Gastroesophageal sphincter (tissue), 4 donors: ENCODE results near the gene CHFR. TPM values are rescaled to one million over a fixed set of nuclear protein-coding genes. Genes with fewer than 3 reads are reported as not detected.
A peak's percentile ranks its signal among the peaks of the same experiment; 100 is the strongest.
"Not testable (repeated sequence)": the region's sequence is repeated elsewhere in the genome, so short reads cannot be mapped to it uniquely, and the experiment has no call there.

Experiments
- ATAC-seq: fragments of 150-250 bp; one replicate; pipeline ENCODE4 v1.9.1; 2016; ENCODE audit warnings: mild to moderate bottlenecking, moderate library complexity
- H3K27ac ChIP-seq, 4 donors: fragments of 200-600 bp; sonication (generic) in 3 of 4; 1 replicate in 3 of 4; 2 replicates in 1 of 4; pipeline ENCODE4 v1.5.1; 2016 to 2019
- H3K27me3 ChIP-seq: fragments of 200-600 bp; sonication (generic); one replicate; pipeline ENCODE4 v1.5.1; 2019
- H3K36me3 ChIP-seq, 2 donors: fragments of 200-600 bp; sonication (generic); one replicate each; pipeline ENCODE4 v1.5.1; 2019; ENCODE audit warnings: control low read depth in 1 of 2
- H3K4me1 ChIP-seq, 3 donors: fragments of 200-600 bp; sonication (generic); 1 replicate in 2 of 3; 2 replicates in 1 of 3; pipeline ENCODE4 v1.5.1; 2016 to 2019; ENCODE audit warnings: control low read depth in 2 of 3
- H3K4me3 ChIP-seq, 2 donors: fragments of 200-600 bp; sonication (generic); one replicate each; pipeline ENCODE4 v1.5.1; 2019; ENCODE audit warnings: mild to moderate bottlenecking in 1 of 2, moderate library complexity in 1 of 2
- H3K9me3 ChIP-seq, 3 donors: fragments of 200-600 bp; sonication (generic); one replicate each; pipeline ENCODE4 v1.5.1; 2017 to 2019; ENCODE audit warnings: control low read depth in 2 of 3
- EP300 ChIP-seq: sonication (generic); formaldehyde crosslinking; IDR thresholded peaks from one replicate; pipeline ENCODE4 v1.6.1; 2017; ENCODE audit warnings: antibody characterized with exemption, mild to moderate bottlenecking
- POLR2A ChIP-seq, 2 donors: fragments of 450-650 bp; IDR thresholded peaks; one replicate each; pipeline ENCODE4 v1.6.1; 2017; ENCODE audit warnings: antibody characterized with exemption in 2 of 2, mild to moderate bottlenecking in 2 of 2, moderate library complexity in 1 of 2
- POLR2AphosphoS5 ChIP-seq: sonication (generic); formaldehyde crosslinking; IDR thresholded peaks from one replicate; pipeline ENCODE4 v1.6.1; 2017; ENCODE audit warnings: antibody characterized with exemption
- WGBS, 2 donors: methylation state at CpG; one replicate each; pipeline ENCODE4 v1.1.5; 2018; ENCODE audit warnings: low coverage in 1 of 2; 5-methylcytosine and 5-hydroxymethylcytosine counted together
- total RNA-seq, 4 donors: library from RNA; depleted of rRNA; stranded (reverse); fragments of >200 nt; gene quantifications; one replicate each; pipeline ENCODE4 v1.1.0, GENCODE V29; 2016
- TF ChIP-seq, protein P1 (sequence below), 4 experiments: fragments of 200-600 bp in 2 of 4; fragments of 450-650 bp in 2 of 4; sonication (generic) in 1 of 4; IDR thresholded peaks; one replicate each; pipeline ENCODE4 v1.5.1; 2017 to 2019; ENCODE audit warnings: antibody characterized with exemption in 4 of 4, mild to moderate bottlenecking in 2 of 4, moderate library complexity in 2 of 4

CHFR gene, protein sequence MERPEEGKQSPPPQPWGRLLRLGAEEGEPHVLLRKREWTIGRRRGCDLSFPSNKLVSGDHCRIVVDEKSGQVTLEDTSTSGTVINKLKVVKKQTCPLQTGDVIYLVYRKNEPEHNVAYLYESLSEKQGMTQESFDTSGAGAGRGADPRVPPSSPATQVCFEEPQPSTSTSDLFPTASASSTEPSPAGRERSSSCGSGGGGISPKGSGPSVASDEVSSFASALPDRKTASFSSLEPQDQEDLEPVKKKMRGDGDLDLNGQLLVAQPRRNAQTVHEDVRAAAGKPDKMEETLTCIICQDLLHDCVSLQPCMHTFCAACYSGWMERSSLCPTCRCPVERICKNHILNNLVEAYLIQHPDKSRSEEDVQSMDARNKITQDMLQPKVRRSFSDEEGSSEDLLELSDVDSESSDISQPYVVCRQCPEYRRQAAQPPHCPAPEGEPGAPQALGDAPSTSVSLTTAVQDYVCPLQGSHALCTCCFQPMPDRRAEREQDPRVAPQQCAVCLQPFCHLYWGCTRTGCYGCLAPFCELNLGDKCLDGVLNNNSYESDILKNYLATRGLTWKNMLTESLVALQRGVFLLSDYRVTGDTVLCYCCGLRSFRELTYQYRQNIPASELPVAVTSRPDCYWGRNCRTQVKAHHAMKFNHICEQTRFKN
- total RNA-seq: 10 to 100 TPM; 30.8 to 42.1 (median 36.8) TPM

DNA sequence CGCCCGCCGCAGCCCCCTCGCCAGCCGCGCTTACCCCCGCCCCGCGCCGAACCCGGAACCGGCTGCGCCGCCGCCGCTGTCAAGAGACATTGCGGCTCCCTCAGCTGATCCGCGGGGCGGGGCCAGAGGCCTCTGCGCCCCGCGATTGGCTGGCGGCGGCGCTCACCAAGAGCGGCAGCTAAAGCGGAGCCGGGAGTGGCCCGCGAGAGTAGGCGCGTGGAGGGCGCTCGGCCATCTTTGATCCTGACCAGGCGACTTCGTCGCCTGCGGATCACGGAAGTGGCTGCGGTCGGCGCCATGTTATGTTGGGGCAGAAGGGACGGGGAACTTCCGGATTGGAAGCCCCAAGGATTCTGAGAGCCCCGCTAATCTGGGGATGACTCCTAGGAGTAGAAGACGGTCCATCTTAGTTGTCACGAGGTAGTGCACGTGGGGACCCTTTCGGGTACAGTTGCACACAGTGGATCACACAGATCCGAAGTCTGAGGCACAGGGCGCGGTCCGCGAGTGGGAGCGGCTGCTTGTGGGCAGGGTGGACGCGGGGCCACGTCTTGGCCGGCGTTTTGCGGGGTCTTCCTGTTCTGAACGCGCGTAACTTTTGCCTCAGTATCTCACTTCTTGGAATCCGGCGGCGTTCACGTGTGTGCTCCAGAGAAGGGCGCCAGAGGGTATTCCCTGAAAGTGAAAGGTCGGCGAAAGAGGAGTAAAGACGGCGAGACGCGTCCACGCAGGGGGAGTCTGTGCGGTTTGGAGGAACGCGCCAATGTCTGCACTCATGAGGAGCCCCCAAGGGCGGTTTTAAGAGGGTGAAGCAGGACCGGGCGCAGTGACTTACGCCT is at the start of gene CHFR:
CHFR (minus strand) TSS at position 93 of the 839 bp plus-strand sequence. CDS start 277 bp downstream, outside the sequence.
- 0 to 4% methylated on average over 12 to 21 of the region's 84 CpGs for WGBS, 2 donors
- H3K27ac ChIP-seq: peak within 1 kb of the TSS; percentile 79 to 96 (median 92)
- H3K4me3 ChIP-seq: peak within 1 kb of the TSS; percentile 80 to 95
- peaks cover 0 to 21% of the 10 kb centered on the region in 2 donors for H3K36me3 ChIP-seq
- ATAC-seq: peak; percentile 99
- TF ChIP-seq POLR2AphosphoS5 (peak; percentile 77), EP300 (no peak), POLR2A (IDR thresholded peaks at IDR 0.05) (peak in 1 of 2 donors; percentile 46)
- TF ChIP-seq, protein P1, sequence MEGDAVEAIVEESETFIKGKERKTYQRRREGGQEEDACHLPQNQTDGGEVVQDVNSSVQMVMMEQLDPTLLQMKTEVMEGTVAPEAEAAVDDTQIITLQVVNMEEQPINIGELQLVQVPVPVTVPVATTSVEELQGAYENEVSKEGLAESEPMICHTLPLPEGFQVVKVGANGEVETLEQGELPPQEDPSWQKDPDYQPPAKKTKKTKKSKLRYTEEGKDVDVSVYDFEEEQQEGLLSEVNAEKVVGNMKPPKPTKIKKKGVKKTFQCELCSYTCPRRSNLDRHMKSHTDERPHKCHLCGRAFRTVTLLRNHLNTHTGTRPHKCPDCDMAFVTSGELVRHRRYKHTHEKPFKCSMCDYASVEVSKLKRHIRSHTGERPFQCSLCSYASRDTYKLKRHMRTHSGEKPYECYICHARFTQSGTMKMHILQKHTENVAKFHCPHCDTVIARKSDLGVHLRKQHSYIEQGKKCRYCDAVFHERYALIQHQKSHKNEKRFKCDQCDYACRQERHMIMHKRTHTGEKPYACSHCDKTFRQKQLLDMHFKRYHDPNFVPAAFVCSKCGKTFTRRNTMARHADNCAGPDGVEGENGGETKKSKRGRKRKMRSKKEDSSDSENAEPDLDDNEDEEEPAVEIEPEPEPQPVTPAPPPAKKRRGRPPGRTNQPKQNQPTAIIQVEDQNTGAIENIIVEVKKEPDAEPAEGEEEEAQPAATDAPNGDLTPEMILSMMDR (IDR thresholded peaks at IDR 0.05): no peak
- H3K9me3 ChIP-seq: no peaks in the 10 kb centered on the region
- no peaks in the 10 kb centered on the region for H3K27me3 ChIP-seq
- peaks cover 0 to 26% (median 0%) of the 10 kb centered on the region in 3 donors for H3K4me1 ChIP-seq

DNA sequence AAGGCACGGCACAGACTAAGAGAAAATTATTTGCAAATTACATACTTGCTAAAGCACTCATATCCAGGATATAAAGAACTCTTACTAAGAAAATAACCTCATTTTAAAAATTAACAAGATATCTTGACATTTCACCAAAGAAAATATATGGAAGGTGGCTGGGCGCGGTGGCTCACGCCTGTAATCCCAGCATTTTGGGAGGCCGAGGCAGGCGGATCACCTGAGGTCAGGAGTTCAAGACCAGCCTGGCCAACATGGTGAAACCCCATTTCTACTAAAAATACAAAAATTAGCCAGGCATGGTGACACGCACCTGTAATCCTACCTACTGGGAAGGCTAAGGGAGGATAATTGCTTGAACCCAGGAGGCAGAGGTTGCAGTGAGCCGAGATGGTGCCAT is 49.5 kb upstream of the CHFR start:
- peaks cover 0 to 85% (median 0%) of the 10 kb centered on the region in 3 donors for H3K9me3 ChIP-seq

DNA sequence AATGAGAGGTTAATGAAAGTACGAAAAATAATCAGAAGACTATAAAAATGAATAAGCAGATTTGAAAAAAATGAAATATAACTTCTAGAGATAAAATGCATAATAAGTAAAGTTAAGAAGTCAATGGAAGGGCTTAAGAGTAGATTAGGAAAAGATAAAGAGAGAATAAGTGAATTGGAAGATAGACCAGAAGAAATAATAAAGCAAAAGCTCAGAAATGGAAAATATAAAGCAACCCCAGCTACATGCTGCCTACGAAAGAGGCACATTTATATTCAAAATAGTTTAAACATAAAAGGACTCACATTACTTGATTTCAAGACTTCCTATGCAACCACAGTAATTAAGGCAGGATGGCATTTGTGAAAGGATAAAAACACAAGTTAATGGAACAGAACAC is 48.8 kb upstream of the CHFR start:
- no peaks in the 10 kb centered on the region for H3K27me3 ChIP-seq
- no peaks in the 10 kb centered on the region for H3K4me1 ChIP-seq
- H3K4me3 ChIP-seq: no peak overlapping the region
- H3K36me3 ChIP-seq: peaks cover 4 to 56% of the 10 kb centered on the region in 2 donors
- no peak for ATAC-seq
- H3K9me3 ChIP-seq: peaks cover 0 to 85% (median 2%) of the 10 kb centered on the region in 3 donors
- WGBS, 2 donors: 92 to 100% methylated on average over 2 of the region's 2 CpGs
- H3K27ac ChIP-seq: no peak overlapping the region
- TF ChIP-seq POLR2AphosphoS5 (no peak), POLR2A (IDR thresholded peaks at IDR 0.05) (no peak), EP300 (no peak)
- TF ChIP-seq, protein P1 (IDR thresholded peaks at IDR 0.05): no peak

More for the DNA sequence above, 49.5 kb upstream of the CHFR start:
- WGBS, 2 donors: 100% methylated on average over 6 to 7 of the region's 8 CpGs
- not testable (repeated sequence) for H3K4me3 ChIP-seq, ATAC-seq, H3K27ac ChIP-seq, H3K4me1 ChIP-seq, H3K27me3 ChIP-seq
- peaks cover 0 to 56% of the 10 kb centered on the region in 2 donors for H3K36me3 ChIP-seq

DNA sequence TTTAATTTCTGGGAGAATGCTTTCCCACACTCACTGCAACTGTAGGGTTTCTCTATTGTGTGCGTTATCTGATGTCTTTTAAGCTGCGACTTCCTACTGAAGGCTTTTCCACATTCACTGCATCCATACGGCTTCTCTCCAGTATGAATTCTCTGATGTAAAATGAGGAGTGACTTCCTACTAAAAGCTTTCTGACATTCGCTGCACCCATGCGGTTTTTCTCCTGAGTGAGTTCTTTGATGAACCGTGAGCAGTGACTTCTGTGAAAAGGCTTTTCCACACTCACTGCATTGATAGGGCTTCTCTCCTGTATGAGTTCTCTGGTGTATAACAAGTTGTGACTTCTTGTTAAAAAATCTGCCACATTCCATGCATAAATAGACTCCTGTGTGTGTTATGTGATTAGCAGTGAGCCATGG is 39.0 kb upstream of the CHFR start:
- Histone ChIP-seq H3K36me3 (peaks cover 9 to 67% of the 10 kb centered on the region in 2 donors), H3K4me3 (no peak overlapping the region), H3K27me3 (no peaks in the 10 kb centered on the region), H3K9me3 (peaks cover 15 to 98% (median 18%) of the 10 kb centered on the region in 3 donors), H3K27ac (no peak overlapping the region), H3K4me1 (no peaks in the 10 kb centered on the region)
- TF ChIP-seq POLR2AphosphoS5 (no peak), EP300 (no peak), POLR2A (IDR thresholded peaks at IDR 0.05) (no peak)
- 97 to 98% methylated on average over 5 to 6 of the region's 6 CpGs for WGBS, 2 donors
- no peak for ATAC-seq

DNA sequence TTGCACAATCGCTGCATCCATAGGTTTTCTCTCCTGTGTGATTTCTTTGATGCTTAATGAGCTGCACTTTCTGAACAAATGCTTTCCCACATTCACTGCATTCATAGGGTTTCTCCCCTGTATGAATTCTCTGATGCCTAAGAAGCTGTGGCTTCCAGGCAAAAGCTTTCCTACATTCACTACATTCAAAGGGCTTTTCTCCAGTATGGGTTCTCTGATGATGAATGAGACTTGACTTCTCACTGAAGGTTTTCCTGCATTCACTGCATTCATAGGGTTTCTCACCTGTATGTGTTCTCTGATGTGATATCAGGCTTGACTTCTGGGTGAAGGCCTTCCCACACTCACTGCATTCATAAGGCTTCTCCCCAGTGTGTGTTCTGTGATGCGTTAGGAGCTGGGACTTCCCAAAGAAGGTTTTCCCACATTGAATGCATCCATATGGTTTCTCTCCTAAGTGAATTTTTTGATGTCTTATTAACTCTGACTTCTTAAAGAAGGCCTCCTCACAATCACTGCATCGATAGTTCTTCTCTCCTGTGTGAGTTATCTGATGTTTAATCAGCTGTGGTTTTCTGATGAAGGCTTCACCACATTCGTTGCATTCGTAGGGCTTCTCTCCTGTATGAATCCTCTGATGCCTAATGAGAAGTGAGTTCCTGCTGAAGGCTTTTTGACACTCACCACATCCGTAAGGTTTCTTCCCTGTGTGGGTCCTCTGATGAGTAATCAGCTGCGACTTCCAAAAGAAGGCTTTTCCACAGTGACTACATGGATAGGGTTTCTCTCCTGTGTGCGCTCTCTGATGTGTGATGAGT is 38.4 kb upstream of the CHFR start:
- H3K36me3 ChIP-seq: peaks cover 7 to 61% of the 10 kb centered on the region in 2 donors
- peaks cover 15 to 98% (median 17%) of the 10 kb centered on the region in 3 donors for H3K9me3 ChIP-seq
- H3K4me3 ChIP-seq: no peak overlapping the region
- no peaks in the 10 kb centered on the region for H3K27me3 ChIP-seq
- 96 to 99% methylated on average over 7 to 8 of the region's 8 CpGs for WGBS, 2 donors
- no peaks in the 10 kb centered on the region for H3K4me1 ChIP-seq
- no peak for ATAC-seq
- no peak for TF ChIP-seq POLR2A (IDR thresholded peaks at IDR 0.05)
- no peak for TF ChIP-seq POLR2AphosphoS5
- TF ChIP-seq, protein P1 (IDR thresholded peaks at IDR 0.05): no peak
- TF ChIP-seq EP300: no peak
- H3K27ac ChIP-seq: no peak overlapping the region
